H1 (cell line): ENCODE results near the gene MESD. TPM values are rescaled to one million over a fixed set of nuclear protein-coding genes. Genes with fewer than 3 reads are reported as not detected.

ENCODE experiments used
- GTF2F1 ChIP-seq: IDR thresholded peaks from 2 replicates; pipeline ENCODE4 v1.6.1; 2012; ENCODE audit warnings: low read depth, low read length, improper control_type of control experiment, borderline replicate concordance
- JUND ChIP-seq: IDR thresholded peaks from 2 replicates; pipeline ENCODE4 v1.6.1; 2011; ENCODE audit warnings: mild to moderate bottlenecking, improper control_type of control experiment, low read length
- SUZ12 ChIP-seq: fragments of 200-600 bp; sonication (generic); IDR thresholded peaks from 2 replicates; pipeline ENCODE4 v1.6.1; 2012; ENCODE audit warnings: mild to moderate bottlenecking, inconsistent platforms, low read length, moderate library complexity, mixed read lengths
- TAF7 ChIP-seq: optimal IDR thresholded peaks from 2 replicates; pipeline ENCODE3; 2011; ENCODE audit warnings: low read depth, mild to moderate bottlenecking, inconsistent platforms, low read length, moderate library complexity, borderline replicate concordance
- polyA plus RNA-seq, 7 experiments: library from polyadenylated mRNA; depleted of rRNA in 3 of 7; stranded (reverse) in 5 of 7; unstranded in 2 of 7; fragments of >200 nt in 5 of 7; fragments of 200-250 nt in 2 of 7; gene quantifications; 1 replicate in 5 of 7; 2 replicates in 1 of 7; 4 replicates in 1 of 7; pipeline versions ENCODE4 v1.2.1 to v1.2.3, GENCODE V29; 2011 to 2013; ENCODE audit warnings: missing spikeins in 2 of 7, mixed read lengths in 2 of 7
- total RNA-seq: library from RNA; stranded (reverse); fragmentation: NEBNext Ultra II Directional; extraction: Animal tissue kit (Norgen Biotek cat#: 25700); gene quantifications from 2 replicates; pipeline ENCODE4 v1.2.1, GENCODE V29; 2021
- TF ChIP-seq, protein P1 (sequence below): fragments of 300-600 bp; sonication (generic); IDR thresholded peaks from 2 replicates; pipeline ENCODE4 v1.7.1; 2012; ENCODE audit warnings: low read length, moderate library complexity, mild to moderate bottlenecking, inconsistent platforms; ENCODE audit not compliant: insufficient replicate concordance

Gene MESD
- total and polyA plus RNA-seq, 2 of the 8 experiments (the other 6 are each of a cell fraction or from before 2014, with no cell fraction given), result 11.0 to 28.3 TPM

DNA sequence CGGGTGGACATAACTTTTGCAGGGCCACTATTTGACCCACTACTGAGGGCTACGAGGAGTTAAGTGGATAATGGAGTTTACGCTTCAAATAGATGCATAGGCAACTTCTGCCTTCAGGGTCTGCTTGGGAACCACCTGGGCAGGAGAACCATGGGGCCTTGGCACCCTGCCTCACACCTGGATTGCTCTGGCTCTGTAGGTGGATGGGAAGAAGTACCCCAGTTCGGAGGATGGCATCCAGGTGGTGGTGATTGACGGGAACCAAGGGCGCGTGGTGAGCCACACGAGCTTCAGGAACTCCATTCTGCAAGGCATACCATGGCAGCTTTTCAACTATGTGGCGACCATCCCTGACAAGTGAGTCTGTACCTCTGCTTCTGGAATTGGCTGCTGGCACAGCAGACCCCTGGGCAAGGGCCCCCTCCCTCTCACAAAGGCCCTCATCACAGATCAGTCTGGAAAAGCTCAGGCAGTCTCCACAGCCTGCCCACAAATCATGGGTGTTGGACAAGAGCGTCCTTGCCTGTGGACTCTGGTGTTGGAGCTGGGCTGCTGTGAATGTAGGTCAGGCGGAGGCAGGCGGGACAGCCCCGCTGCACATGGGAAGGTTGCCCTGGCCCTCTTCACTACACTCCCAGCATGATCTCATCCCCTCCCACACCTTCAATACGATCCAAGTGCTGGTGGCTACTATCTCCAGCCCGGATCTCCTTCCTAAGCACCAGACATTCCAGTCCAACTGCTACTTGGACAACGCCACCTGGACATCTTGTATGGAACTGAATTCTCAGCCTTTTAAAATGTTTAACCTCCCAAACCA lies 46.7 kb downstream of the MESD start (continued):
- TF ChIP-seq, protein P1, sequence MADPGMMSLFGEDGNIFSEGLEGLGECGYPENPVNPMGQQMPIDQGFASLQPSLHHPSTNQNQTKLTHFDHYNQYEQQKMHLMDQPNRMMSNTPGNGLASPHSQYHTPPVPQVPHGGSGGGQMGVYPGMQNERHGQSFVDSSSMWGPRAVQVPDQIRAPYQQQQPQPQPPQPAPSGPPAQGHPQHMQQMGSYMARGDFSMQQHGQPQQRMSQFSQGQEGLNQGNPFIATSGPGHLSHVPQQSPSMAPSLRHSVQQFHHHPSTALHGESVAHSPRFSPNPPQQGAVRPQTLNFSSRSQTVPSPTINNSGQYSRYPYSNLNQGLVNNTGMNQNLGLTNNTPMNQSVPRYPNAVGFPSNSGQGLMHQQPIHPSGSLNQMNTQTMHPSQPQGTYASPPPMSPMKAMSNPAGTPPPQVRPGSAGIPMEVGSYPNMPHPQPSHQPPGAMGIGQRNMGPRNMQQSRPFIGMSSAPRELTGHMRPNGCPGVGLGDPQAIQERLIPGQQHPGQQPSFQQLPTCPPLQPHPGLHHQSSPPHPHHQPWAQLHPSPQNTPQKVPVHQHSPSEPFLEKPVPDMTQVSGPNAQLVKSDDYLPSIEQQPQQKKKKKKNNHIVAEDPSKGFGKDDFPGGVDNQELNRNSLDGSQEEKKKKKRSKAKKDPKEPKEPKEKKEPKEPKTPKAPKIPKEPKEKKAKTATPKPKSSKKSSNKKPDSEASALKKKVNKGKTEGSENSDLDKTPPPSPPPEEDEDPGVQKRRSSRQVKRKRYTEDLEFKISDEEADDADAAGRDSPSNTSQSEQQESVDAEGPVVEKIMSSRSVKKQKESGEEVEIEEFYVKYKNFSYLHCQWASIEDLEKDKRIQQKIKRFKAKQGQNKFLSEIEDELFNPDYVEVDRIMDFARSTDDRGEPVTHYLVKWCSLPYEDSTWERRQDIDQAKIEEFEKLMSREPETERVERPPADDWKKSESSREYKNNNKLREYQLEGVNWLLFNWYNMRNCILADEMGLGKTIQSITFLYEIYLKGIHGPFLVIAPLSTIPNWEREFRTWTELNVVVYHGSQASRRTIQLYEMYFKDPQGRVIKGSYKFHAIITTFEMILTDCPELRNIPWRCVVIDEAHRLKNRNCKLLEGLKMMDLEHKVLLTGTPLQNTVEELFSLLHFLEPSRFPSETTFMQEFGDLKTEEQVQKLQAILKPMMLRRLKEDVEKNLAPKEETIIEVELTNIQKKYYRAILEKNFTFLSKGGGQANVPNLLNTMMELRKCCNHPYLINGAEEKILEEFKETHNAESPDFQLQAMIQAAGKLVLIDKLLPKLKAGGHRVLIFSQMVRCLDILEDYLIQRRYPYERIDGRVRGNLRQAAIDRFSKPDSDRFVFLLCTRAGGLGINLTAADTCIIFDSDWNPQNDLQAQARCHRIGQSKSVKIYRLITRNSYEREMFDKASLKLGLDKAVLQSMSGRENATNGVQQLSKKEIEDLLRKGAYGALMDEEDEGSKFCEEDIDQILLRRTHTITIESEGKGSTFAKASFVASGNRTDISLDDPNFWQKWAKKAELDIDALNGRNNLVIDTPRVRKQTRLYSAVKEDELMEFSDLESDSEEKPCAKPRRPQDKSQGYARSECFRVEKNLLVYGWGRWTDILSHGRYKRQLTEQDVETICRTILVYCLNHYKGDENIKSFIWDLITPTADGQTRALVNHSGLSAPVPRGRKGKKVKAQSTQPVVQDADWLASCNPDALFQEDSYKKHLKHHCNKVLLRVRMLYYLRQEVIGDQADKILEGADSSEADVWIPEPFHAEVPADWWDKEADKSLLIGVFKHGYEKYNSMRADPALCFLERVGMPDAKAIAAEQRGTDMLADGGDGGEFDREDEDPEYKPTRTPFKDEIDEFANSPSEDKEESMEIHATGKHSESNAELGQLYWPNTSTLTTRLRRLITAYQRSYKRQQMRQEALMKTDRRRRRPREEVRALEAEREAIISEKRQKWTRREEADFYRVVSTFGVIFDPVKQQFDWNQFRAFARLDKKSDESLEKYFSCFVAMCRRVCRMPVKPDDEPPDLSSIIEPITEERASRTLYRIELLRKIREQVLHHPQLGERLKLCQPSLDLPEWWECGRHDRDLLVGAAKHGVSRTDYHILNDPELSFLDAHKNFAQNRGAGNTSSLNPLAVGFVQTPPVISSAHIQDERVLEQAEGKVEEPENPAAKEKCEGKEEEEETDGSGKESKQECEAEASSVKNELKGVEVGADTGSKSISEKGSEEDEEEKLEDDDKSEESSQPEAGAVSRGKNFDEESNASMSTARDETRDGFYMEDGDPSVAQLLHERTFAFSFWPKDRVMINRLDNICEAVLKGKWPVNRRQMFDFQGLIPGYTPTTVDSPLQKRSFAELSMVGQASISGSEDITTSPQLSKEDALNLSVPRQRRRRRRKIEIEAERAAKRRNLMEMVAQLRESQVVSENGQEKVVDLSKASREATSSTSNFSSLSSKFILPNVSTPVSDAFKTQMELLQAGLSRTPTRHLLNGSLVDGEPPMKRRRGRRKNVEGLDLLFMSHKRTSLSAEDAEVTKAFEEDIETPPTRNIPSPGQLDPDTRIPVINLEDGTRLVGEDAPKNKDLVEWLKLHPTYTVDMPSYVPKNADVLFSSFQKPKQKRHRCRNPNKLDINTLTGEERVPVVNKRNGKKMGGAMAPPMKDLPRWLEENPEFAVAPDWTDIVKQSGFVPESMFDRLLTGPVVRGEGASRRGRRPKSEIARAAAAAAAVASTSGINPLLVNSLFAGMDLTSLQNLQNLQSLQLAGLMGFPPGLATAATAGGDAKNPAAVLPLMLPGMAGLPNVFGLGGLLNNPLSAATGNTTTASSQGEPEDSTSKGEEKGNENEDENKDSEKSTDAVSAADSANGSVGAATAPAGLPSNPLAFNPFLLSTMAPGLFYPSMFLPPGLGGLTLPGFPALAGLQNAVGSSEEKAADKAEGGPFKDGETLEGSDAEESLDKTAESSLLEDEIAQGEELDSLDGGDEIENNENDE, result no peak
- TF ChIP-seq SUZ12, result no peak
- TF ChIP-seq JUND, result no peak
- no peak for TF ChIP-seq GTF2F1
- TF ChIP-seq TAF7, result no peak
